HepG2 (cell line): ENCODE results near the gene CHST3. TPM values are rescaled to one million over a fixed set of nuclear protein-coding genes. Genes with fewer than 3 reads are reported as not detected.

Experiments used
- ATAC-seq: fragments of 200-7000 bp; cut with Tn5 transposase; 3 replicates; pipeline ENCODE4 v1.9.1; 2020; ENCODE audit warnings: mild to moderate bottlenecking, moderate library complexity
- BruUV-seq: library from RNA; stranded (reverse); fragments of 400-500 nt; replicated peaks from 2 replicates; lab custom pipeline; 2021; lab: Mats Ljungman, UMichigan
- CTCF ChIA-PET: fragments of 300-600 bp; formaldehyde crosslinking; extraction: SDS; loops from one replicate; lab custom pipeline; 2021; ENCODE audit warnings: low total read pairs, inconsistent platforms, low intra/inter-chr PET ratio; lab: Yijun Ruan, JAX
- POLR2A ChIA-PET: fragments of 350-600 bp; sonication (Branson Sonifier 250); formaldehyde crosslinking; loops from one replicate; lab custom pipeline; 2020; ENCODE audit warnings: antibody characterized with exemption, inconsistent platforms; lab: Yijun Ruan, JAX
- DNase-seq: peaks from one replicate; pipeline ENCODE4 v3.0.0-alpha.2; 2015; ENCODE audit warnings: low spot score
- FAIRE-seq: peaks from 3 replicates; lab custom pipeline; 2011; peaks lifted over from hg19 to GRCh38; lab: Jason Lieb, UNC
- H2AFZ ChIP-seq: one replicate; pipeline ENCODE4 v1.6.1; 2011; ENCODE audit warnings: low read length, inconsistent platforms
- H3K27ac ChIP-seq: fragments of 300-600 bp; 3 replicates; pipeline ENCODE4 v1.8.0; 2011; ENCODE audit warnings: mixed run types, mild to moderate bottlenecking, mixed read lengths, low read length, inconsistent platforms; ENCODE audit not compliant: insufficient read depth; ENCODE audit errors: extremely low read length
- H3K27me3 ChIP-seq, 2 experiments: fragments of 200-600 bp in 1 of 2; 2 replicates in 1 of 2; 3 replicates in 1 of 2; pipeline versions ENCODE4 v1.6.0 to v1.8.0; 2011; ENCODE audit warnings: low read length in 2 of 2, mild to moderate bottlenecking in 2 of 2, moderate library complexity in 2 of 2, inconsistent platforms in 1 of 2; ENCODE audit not compliant: insufficient read depth in 2 of 2, control insufficient read depth in 1 of 2
- H3K36me3 ChIP-seq, 2 experiments: fragments of 200-600 bp in 1 of 2; replicated peaks in 1 of 2; 2 replicates in 1 of 2; 3 replicates in 1 of 2; pipeline versions ENCODE4 v1.5.1 to v1.8.0; 2011; ENCODE audit warnings: low read length in 2 of 2, inconsistent platforms in 1 of 2; ENCODE audit not compliant: insufficient read depth in 2 of 2, control insufficient read depth in 1 of 2
- H3K4me1 ChIP-seq: 2 replicates; pipeline ENCODE4 v1.5.1; 2012; ENCODE audit warnings: low read length, inconsistent platforms; ENCODE audit not compliant: insufficient read depth
- H3K4me2 ChIP-seq: 2 replicates; pipeline ENCODE4 v1.6.0; 2011; ENCODE audit warnings: low read depth, low read length, inconsistent platforms
- H3K4me3 ChIP-seq, 3 experiments: fragments of 200-600 bp in 1 of 3; sonication (generic), shearing (Covaris generic) in 1 of 3; replicated peaks in 1 of 3; 2 replicates each; pipeline ENCODE4 v1.5.1; 2011 to 2016; ENCODE audit warnings: low read length in 3 of 3, inconsistent platforms in 2 of 3, low read depth in 2 of 3, mild to moderate bottlenecking in 2 of 3, control low read depth in 1 of 3, mixed read lengths in 1 of 3; ENCODE audit not compliant: insufficient read depth in 1 of 3
- H3K79me2 ChIP-seq: one replicate; pipeline ENCODE4 v1.6.1; 2011; ENCODE audit warnings: low read length, inconsistent platforms; ENCODE audit not compliant: insufficient read depth
- H3K9ac ChIP-seq: 2 replicates; pipeline ENCODE4 v1.6.0; 2011; ENCODE audit warnings: mild to moderate bottlenecking, low read depth, low read length, inconsistent platforms; ENCODE audit not compliant: insufficient read depth
- H3K9me3 ChIP-seq: 2 replicates; pipeline ENCODE4 v1.5.1; 2012; ENCODE audit warnings: mild to moderate bottlenecking, low read length
- H4K20me1 ChIP-seq: 2 replicates; pipeline ENCODE4 v1.6.0; 2011; ENCODE audit warnings: inconsistent platforms, mild to moderate bottlenecking, low read length, moderate library complexity; ENCODE audit not compliant: insufficient read depth
- CCDC6 ChIP-seq: sonication (generic); formaldehyde crosslinking; IDR thresholded peaks from 2 replicates; pipeline ENCODE4 v1.8.1; 2022; ENCODE audit warnings: mild to moderate bottlenecking, missing genetic modification reagents, moderate library complexity
- CEBPB ChIP-seq: IDR thresholded peaks from 2 replicates; pipeline ENCODE4 v1.6.1; 2011; ENCODE audit warnings: low read depth, low read length, improper control_type of control experiment, borderline replicate concordance
- HNRNPL ChIP-seq: fragments of 200-400 bp; formaldehyde crosslinking; IDR thresholded peaks from 2 replicates; pipeline ENCODE4 v1.6.1; 2017; ENCODE audit warnings: mild to moderate bottlenecking, low read depth, low read length
- MNT ChIP-seq: fragments of 450-650 bp; IDR thresholded peaks from 2 replicates; pipeline ENCODE4 v1.6.1; 2016
- MZF1 ChIP-seq: sonication (generic); formaldehyde crosslinking; IDR thresholded peaks from 2 replicates; pipeline ENCODE4 v1.8.1; 2023; ENCODE audit warnings: mild to moderate bottlenecking, missing genetic modification reagents, borderline replicate concordance
- NFYB ChIP-seq: sonication (generic); formaldehyde crosslinking; IDR thresholded peaks from 2 replicates; pipeline ENCODE4 v1.4.0; 2020; ENCODE audit warnings: missing genetic modification reagents
- PATZ1 ChIP-seq: sonication (generic); formaldehyde crosslinking; IDR thresholded peaks from 2 replicates; pipeline ENCODE4 v1.4.0; 2020; ENCODE audit warnings: missing genetic modification reagents
- RAD21 ChIP-seq: fragments of 450-650 bp; formaldehyde crosslinking; IDR thresholded peaks from 2 replicates; pipeline ENCODE4 v1.5.0; 2020; ENCODE audit warnings: mild to moderate bottlenecking
- SALL1 ChIP-seq: sonication (generic); formaldehyde crosslinking; IDR thresholded peaks from 2 replicates; pipeline ENCODE4 v1.8.0; 2022; ENCODE audit warnings: mild to moderate bottlenecking, missing genetic modification reagents
- STAG1 ChIP-seq: sonication (generic); formaldehyde crosslinking; IDR thresholded peaks from 2 replicates; pipeline ENCODE4 v1.4.0; 2020; ENCODE audit warnings: missing genetic modification reagents
- ZBTB8A ChIP-seq: sonication (generic); formaldehyde crosslinking; IDR thresholded peaks from 2 replicates; pipeline ENCODE4 v1.4.0; 2020; ENCODE audit warnings: mild to moderate bottlenecking, low read depth, missing genetic modification reagents, borderline replicate concordance
- ZFP1 ChIP-seq: IDR thresholded peaks from 2 replicates; pipeline ENCODE4 v1.6.1; 2016
- ZNF891 ChIP-seq: sonication (generic); formaldehyde crosslinking; IDR thresholded peaks from 2 replicates; pipeline ENCODE4 v1.5.0; 2020; ENCODE audit warnings: mild to moderate bottlenecking, missing genetic modification reagents
- whole genome bisulfite sequencing: methylation state at CpG from one replicate; pipeline ENCODE4 v1.1.6; 2017; ENCODE audit warnings: low lambda C conversion rate; 5-methylcytosine and 5-hydroxymethylcytosine counted together
- in situ Hi-C: cut with HindIII; loops from 2 replicates; pipeline ENCODE4 v1.10.0; 2017; ENCODE audit warnings: low pct_unique_long_range_greater_than_20kb; ENCODE audit not compliant: extremely low pct_ligation_motif_present
- intact Hi-C: fragments of 100-400 bp; cut with micrococcal nuclease; formaldehyde crosslinking; loops from one replicate; pipeline ENCODE4 v1.10.0; 2022; ENCODE audit not compliant: unreplicated experiment
- polyA plus RNA-seq, 8 experiments: library from polyadenylated mRNA; depleted of rRNA in 3 of 8; stranded (reverse) in 7 of 8; unstranded in 1 of 8; fragments of >200 nt; fragmentation: Illumina TruSeq in 4 of 8; extraction: Trizol in 4 of 8; gene quantifications; 2 replicates each; pipeline versions ENCODE4 v1.2.1 to v1.2.3, GENCODE V29; 2011 to 2016; ENCODE audit warnings: low read depth in 4 of 8, missing spikeins in 1 of 8, mixed read lengths in 1 of 8; ENCODE audit not compliant: insufficient read depth in 1 of 8
- total RNA-seq, 5 experiments: library from RNA; depleted of rRNA; stranded (reverse); fragments of >200 nt; fragmentation: Illumina TruSeq; extraction: Trizol; gene quantifications; 2 replicates each; pipeline ENCODE4 v1.2.3, GENCODE V29; 2016; ENCODE audit warnings: low read depth in 1 of 5

The CHST3 gene
- total and polyA plus RNA-seq, 2 of the 13 experiments (the other 11 are each of a cell fraction or from before 2014, with no cell fraction given): 7.2 to 18.7 TPM

GRCh38 chr10:72059843-72060822 is 95.9 kb downstream of the CHST3 start:
- Histone ChIP-seq H4K20me1 (no peaks in the 10 kb centered on the region), H3K9me3 (no peaks in the 10 kb centered on the region), H3K36me3 (no peaks in the 10 kb centered on the region), H3K79me2 (no peaks in the 10 kb centered on the region), H3K27ac (no peak overlapping the region), H3K4me1 (peaks cover 70% of the 10 kb centered on the region), H2AFZ (no peak overlapping the region), H3K4me3 (no peak overlapping the region), H3K4me2 (no peak overlapping the region), H3K27me3 (no peaks in the 10 kb centered on the region), H3K9ac (no peak overlapping the region)
- 64% methylated on average over 16 of the region's 19 CpGs for WGBS
- ATAC-seq (no peak), DNase-seq (no peak), FAIRE-seq (no peak)
- ChIA-PET POLR2A (no interaction called here), CTCF (no interaction called here)
- BruUV-seq: no TSS peak
- in situ Hi-C loops: no loop called here
- intact Hi-C loops: no loop called here
- no peak for TF ChIP-seq ZNF891
- peak; percentile 57; the same call in 1 of the 2 replicates for TF ChIP-seq MNT
- no peak for TF ChIP-seq ZFP1

DNA sequence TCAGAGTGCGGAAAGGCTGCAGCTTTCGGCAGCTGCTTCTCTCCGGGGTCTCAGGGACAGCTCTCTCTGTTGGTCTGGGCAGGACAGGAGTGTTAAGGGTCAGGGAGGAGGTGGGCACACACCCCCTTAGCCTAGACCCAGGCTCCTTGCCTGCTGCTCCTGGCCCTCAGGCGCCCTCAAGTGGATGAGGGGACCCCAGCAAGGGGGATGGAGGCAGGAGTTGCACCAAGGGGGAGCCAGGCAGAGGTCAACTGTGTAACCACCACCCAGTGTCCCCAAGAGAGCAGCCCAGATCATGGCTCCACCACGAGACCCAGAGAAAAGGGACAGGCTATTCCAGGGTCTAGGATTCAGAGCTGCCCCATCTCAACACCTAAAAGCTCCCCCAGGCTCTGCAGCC is 97.3 kb downstream of the CHST3 start:
- POLR2A ChIA-PET: no interaction called here
- FAIRE-seq (peak; percentile 37), DNase-seq (no peak), ATAC-seq (peak; percentile 73)
- 69% methylated on average over 3 of the region's 5 CpGs for WGBS
- Histone ChIP-seq H3K9ac (no peak overlapping the region), H3K27me3 (no peaks in the 10 kb centered on the region), H3K36me3 (no peaks in the 10 kb centered on the region), H4K20me1 (no peaks in the 10 kb centered on the region), H3K27ac (no peak overlapping the region), H3K4me2 (no peak overlapping the region), H3K4me1 (peaks cover 66% of the 10 kb centered on the region), H3K79me2 (no peaks in the 10 kb centered on the region), H3K9me3 (no peaks in the 10 kb centered on the region), H2AFZ (no peak overlapping the region), H3K4me3 (no peak overlapping the region)
- intact Hi-C loops: no loop called here
- BruUV-seq: no TSS peak
- in situ Hi-C loops: no loop called here
- CTCF ChIA-PET: interaction anchor here (0.7 kb wide), 1 partner anchor 165 kb away, joined by 4 read pairs; no protein-coding TSS in a partner anchor
- TF ChIP-seq CCDC6 (CRISPR knock-in tag): 0 out of 2 replicates have a peak, but pooled peaks have one; percentile 21
- 0 out of 2 replicates have a peak, but pooled peaks have one; percentile 27 for TF ChIP-seq PATZ1 (CRISPR knock-in tag)
- TF ChIP-seq NFYB: no peak
- peak; percentile 74 for TF ChIP-seq STAG1 (CRISPR knock-in tag)
- TF ChIP-seq SALL1 (CRISPR knock-in tag): peak; percentile 45
- TF ChIP-seq MZF1: 0 out of 2 replicates have a peak, but pooled peaks have one; percentile 24
- TF ChIP-seq HNRNPL: no peak
- no peak for TF ChIP-seq CEBPB
- TF ChIP-seq ZBTB8A (CRISPR knock-in tag): no peak
- peak; percentile 71 for TF ChIP-seq RAD21 (CRISPR knock-in tag)
